HG03097 (cell line): ENCODE data around the gene FAXDC2.

Source experiments
- ATAC-seq: cut with Tn5 transposase; IDR thresholded peaks from one replicate; pipeline ENCODE4 v1.9.1; 2021; ENCODE audit not compliant: unreplicated experiment, low FRiP score

Gene FAXDC2

DNA sequence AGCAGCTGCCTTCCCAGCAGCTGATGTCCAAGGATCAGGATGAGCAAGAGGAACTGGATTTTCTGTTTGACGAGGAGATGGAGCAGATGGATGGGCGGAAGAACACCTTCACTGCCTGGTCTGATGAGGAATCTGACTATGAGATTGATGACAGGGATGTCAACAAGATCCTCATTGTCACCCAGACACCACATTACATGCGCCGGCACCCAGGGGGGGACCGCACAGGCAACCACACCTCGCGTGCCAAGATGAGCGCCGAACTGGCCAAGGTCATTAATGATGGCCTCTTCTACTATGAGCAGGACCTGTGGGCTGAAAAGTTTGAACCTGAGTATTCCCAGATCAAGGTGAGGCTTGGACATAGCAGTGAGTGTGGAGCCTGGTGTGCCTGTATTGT is 48.4 kb downstream of the FAXDC2 start:
- no peak for ATAC-seq

DNA sequence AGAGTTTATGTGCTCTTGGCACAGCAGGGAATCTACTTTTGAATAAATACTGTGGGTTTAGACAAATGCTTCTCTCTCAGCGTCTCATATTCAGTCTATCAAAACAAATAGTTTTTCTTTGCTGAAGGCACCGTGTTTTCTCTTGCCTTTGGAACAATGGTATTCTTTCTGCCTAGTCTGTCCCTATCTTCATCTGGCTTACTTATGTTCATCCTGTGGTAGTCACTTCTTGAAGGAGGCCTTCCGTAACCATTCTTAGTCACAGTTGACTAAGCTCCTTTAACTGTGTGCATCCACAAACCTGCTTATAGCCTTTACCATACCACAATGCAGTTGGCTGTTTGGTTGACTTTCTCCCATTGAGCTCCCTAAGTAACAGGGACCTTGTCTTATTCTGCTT is 49.3 kb downstream of the FAXDC2 start:
- no peak for ATAC-seq

GRCh38 chr5:154800582-154800981 is 49.8 kb downstream of the FAXDC2 start:
- ATAC-seq = no peak

DNA sequence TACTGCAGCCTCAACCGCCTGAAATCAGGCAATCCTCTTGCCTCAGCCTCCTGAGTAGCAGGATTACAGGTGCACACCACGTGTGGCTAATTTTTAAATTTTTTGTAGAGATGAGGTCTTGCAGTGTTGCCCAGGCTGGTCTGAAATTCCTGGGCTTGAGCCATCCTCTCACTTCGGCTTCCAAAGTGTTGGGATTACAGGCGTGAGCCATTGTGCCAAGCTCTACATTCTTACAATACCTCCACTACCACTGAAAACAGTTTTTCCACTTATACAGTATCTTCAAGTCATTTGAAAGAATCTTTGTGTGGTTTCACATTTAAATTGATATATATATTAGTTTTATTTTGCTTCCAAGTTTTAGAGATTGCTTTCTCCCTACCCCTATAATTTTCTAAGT is 52.6 kb downstream of the FAXDC2 start:
- no peak for ATAC-seq

- ATAC-seq = no peak
These were observed 55.2 kb downstream of the FAXDC2 start for GRCh38 chr5:154795235-154795596.

DNA sequence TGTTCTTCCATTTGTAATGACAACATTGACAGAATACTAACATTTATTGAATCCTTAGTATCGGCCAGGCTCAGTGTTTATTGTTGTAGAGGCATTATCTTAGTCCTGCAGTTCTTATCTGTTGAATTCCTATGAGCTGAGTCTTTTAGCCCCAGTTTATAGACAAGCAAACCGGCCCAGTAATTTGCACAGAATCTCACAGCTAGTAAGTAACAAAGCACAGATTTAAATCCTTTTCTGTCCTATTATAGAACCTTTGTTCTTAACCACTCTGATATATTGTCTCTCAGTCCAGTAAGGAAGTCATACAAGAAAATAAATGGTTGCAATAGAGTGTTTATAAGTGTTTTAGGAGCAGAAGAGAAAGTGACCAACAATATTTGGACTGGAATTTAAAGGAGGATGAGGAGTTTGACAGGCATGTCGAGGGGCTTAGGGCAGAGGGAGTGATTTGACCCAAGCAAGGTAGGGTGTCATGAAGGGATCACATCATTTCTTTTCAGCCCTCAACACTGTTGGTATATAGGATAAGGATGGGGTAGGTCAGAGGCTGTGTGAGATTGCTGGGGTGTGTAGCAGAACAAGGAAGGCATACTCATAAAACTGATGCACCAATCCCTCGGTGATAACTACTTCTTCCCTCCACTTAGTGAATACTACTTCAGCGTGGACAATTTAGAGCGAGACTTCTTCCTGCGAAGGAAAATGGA is 55.7 kb downstream of the FAXDC2 start:
- no peak for ATAC-seq

DNA sequence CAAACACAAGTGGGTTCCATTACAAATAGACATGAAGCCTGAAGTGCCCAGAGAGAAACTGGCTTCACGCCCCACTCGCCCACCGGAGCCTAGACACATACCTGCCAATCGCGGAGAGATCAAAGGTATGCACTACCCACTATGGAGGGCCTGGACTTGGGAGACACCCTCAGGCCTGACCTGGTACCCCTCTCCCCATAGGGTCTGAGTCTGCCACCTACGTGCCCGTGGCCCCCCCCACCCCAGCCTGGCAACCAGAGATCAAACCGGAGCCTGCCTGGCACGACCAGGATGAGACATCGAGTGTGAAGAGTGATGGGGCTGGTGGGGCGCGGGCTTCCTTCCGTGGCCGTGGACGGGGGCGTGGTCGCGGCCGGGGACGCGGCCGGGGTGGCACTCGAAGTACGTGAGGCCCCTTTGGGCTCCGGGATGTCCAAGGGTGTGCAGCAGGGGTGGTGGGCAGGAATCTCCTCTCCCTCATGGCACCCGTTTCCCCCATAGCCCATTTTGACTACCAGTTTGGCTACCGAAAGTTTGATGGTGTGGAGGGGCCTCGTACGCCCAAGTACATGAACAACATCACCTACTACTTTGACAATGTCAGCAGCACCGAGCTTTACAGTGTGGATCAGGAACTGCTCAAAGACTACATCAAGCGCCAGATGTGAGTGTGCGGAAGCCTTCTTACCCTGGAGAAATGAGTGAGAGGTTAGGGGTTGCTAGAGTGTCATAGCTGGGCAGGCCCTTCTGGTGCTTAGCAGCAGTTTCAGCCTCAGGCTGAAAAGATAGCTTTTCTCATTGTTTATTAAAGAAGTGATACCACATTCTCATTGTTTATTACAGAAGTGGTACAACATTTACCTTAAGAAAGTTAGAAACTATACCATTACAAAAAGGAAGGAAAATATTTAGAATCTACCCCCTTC is 56.5 kb downstream of the FAXDC2 start:
- no peak for ATAC-seq

GRCh38 chr5:154791535-154791934 is 58.9 kb downstream of the FAXDC2 start:
- ATAC-seq = peak; percentile 69

DNA sequence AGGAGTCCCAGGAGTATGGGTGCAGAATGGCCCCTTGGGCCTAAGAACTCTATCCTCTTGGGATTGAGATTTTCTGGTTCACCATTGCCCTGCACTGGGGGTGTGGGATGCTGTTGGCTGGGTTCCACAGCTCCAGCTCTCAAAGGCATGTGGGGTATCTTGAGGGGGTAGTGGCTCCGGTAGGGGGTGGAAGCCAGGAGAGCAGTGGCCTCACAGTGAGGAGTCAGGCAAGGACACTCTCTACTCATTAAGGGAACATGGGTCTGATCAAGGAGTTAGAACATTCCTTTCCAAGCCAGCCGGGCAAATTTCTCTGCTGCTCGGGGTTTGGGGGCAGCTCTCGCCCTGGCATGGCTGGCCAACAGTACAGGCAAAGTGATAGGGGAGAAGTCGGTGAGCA is 62.2 kb downstream of the FAXDC2 start:
- no peak for ATAC-seq

- ATAC-seq = no peak
These were observed 64.0 kb downstream of the FAXDC2 start for GRCh38 chr5:154786414-154786813.

- ATAC-seq = no peak
These were observed 65.5 kb downstream of the FAXDC2 start for GRCh38 chr5:154784856-154785255.

- ATAC-seq = peak; percentile 60
These were observed 66.5 kb downstream of the FAXDC2 start for GRCh38 chr5:154783774-154784460.

DNA sequence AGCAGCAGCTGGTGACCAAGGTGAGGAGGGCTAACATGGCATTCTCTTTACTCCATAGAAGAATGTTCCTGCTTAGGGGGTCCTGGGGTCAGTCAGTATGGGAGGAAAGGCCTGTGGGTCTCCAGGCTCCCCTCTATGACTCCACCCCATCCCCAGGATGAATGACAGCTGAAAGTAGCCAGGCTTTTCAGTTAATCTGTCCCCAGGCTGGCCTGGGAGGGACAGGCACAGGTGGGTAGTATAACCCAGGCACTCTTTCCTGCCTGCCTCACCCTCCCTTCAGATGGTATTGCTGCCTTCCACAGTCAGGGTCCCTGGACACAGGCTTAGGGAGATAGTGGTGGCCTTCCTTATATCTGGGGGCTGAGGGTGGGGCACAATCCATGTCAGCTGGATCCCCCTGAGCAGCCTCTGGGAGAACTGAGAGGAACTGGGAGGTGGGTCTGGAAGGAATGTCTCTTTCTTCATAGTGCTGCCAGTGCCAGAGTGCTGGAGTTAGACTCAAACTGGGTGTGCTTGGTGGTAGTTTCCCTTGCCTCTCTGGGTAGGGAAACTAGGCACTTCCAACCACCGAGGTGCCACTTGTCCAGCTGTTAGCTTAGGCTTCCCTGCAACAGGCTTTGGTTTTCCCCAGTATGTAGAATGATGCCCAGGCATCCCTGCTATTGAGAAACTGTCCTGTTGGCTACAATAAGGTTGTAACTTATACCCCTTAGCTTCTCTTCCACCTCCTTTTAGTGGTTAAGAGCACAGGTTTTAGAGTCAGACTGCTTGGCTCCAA is 67.4 kb downstream of the FAXDC2 start:
- ATAC-seq = no peak

DNA sequence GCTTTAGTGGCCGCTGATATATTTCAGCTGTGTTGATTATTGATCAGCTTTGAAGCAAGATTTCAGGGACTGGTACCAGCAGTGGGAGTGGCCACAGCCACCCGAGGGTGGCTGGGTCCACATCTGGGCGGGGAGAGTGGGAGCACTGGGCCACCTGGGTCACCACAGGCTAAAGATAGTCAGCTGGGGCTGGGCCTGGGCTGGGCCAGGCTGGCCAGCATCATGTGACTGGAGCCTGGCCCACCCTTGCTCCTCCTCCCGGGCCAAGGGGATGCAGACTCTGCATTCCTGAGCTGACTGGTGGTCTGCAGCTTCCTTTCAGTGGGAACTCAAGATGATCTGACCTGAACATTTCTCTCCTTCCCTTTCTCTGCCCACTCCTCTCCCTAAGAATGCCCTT is 68.1 kb downstream of the FAXDC2 start:
- no peak for ATAC-seq

DNA sequence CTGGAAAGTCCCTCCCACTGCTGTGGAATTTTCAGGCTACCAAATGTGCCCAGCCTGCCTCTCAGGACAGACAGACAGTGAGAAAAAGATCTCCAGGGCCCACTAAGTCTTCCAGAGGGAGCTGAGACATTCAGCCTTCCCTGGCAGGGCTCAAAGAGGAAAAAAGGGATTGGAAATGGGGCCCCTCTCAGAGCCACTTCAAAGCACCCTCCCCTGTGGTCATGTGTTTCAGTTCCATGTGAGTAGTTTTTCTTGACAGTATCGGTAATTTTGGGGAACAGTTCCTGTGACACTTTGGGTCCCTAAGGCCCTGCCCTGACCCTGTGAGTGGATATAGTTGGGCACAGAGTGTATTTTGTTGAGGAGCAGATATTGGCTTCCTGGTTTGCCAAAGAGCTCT is 70.3 kb downstream of the FAXDC2 start:
- no peak for ATAC-seq

GRCh38 chr5:154779105-154779504 is 71.3 kb downstream of the FAXDC2 start:
- ATAC-seq = no peak

DNA sequence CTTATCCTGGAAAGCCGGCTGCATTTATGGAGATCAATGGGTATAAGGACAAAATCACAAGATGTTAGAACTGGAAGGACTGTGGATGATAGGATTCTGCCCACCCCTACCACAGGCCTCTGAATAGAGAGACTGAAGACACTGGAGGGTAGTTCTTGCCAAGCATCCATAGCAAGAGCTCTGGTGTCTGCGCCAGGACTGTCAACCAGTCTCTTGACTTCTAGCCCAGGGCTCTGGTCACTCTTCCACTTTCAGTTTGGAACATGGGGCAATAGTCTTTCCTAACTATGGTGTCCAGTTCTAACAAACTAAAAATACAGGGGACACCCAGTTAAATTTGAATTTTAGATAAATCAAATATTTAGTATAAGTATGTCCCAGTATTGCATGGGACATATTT is 71.9 kb downstream of the FAXDC2 start:
- ATAC-seq = no peak

- ATAC-seq = no peak
These were observed 74.2 kb downstream of the FAXDC2 start for GRCh38 chr5:154776167-154776566.

DNA sequence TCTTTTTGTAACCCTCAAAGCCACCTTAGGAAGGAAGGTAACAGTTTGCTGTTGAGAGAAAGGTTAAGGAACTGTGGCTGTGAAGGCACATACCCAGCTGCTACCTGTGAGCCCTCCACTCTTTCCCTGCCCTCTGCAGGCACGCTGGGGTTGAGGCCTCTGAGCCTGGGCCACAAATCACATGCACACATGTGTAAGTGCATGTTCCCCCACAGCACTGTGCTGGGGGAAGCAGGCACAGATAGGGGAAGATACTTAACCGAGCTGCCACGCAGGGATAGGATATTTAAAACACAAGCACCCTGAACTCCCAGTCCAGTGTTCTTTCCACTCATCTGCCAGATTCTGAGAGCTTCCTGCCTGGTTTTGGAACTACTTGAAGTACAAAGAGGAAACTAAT is 77.1 kb downstream of the FAXDC2 start:
- no peak for ATAC-seq

GRCh38 chr5:154771383-154771901 is 79.0 kb downstream of the FAXDC2 start:
- ATAC-seq = no peak
